Measurements from ENCODE around the gene MINDY2.

MINDY2 gene

DNA sequence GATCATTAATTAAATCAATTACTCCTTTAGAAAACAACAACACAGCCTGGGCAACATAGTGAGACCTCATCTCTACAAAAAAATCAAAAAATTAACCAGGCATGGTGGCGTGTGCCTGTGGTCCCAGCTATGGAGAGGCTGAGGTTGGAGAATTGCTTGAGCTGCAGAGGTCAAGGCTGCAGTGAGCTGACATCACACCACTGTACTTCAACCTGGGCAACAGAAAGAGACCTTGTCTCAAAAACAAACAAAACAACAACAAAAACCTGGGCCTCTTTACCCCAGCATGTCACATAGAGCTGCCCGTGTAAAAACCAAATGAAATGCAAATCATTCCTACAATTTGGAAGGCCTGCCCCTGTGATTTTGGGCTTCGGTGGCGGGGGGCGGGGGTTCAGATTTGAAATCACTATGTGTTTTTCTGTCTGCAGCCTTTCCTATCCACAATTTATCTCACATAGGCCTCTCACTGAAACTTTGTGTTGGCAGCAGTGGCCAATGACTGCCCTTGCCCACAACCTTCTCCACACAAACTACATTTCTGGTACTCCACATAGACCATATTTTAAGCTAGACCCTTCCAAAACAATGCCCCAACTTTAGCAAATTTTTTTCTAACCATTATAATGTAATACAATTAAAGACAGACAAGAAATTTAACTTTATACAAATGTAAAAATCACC is 28.1 kb upstream of the MINDY2 start:
- H3K4me3 ChIP-seq (ENCODE audit: low read depth, low read length), result no peak overlapping the region
- TF ChIP-seq, protein P1, sequence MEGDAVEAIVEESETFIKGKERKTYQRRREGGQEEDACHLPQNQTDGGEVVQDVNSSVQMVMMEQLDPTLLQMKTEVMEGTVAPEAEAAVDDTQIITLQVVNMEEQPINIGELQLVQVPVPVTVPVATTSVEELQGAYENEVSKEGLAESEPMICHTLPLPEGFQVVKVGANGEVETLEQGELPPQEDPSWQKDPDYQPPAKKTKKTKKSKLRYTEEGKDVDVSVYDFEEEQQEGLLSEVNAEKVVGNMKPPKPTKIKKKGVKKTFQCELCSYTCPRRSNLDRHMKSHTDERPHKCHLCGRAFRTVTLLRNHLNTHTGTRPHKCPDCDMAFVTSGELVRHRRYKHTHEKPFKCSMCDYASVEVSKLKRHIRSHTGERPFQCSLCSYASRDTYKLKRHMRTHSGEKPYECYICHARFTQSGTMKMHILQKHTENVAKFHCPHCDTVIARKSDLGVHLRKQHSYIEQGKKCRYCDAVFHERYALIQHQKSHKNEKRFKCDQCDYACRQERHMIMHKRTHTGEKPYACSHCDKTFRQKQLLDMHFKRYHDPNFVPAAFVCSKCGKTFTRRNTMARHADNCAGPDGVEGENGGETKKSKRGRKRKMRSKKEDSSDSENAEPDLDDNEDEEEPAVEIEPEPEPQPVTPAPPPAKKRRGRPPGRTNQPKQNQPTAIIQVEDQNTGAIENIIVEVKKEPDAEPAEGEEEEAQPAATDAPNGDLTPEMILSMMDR (IDR thresholded peaks at IDR 0.05; ENCODE audit: control insufficient read depth, extremely low read depth, insufficient read depth), result no peak
- no peak for DNase-seq (ENCODE audit: low read depth)

DNA sequence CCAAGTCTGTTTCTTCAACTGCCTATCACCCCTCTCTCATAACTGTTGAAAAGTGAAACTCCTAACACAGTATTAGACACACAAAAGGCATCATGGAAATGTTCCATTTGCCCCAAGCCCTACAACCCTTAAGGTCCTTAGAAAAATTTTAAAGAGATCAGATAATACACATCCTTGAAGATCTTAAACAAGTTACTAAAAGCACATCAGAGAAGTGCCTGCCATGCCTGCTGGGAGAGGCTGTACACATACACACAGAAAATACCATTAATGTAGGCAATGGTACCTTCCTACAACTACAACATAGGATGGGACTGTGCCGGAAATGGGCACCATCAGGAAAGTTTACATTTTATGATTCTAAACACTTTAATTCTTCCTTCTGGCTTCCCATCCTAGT is 24.9 kb upstream of the MINDY2 start:
- TF ChIP-seq, protein P1 (IDR thresholded peaks at IDR 0.05; ENCODE audit: control insufficient read depth, extremely low read depth, insufficient read depth), result no peak
- no peak overlapping the region for H3K4me3 ChIP-seq (ENCODE audit: low read depth, low read length)

DNA sequence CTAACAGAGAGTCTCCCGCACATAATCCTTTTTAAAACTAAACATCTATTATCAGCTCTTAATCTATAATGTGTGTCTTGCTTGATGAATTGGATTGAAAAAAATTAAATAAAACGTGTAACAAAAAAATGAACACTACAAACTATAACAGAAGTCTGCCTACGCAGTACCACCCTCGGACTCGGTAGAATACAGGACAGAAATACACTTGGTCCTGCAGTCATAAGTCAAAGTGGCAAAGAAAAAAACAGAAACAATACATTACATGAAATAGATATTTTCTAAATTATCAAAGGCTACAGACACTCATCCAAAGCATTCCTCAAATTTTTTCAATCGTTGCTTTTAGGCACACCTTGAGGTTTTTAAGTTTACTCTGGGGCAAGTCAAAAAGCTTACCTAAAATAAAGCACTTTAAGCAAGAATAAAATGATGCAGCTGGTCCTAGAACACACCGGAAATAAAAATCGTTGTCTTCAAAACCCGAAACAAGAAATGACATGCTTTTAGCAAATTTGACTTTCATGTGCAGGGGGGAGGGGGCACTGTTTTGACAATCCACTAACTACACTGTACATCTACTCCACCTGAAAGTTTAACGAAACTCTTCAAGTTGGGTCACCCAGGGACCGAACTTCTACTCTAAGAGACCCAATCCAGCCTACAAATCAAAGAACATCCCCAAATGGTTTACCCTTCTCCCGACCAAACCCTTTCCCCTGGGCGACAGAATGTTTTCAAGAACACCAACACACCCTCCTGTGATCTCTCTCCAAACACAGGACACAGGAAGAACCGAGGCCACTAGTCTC is 22.9 kb upstream of the MINDY2 start:
- TF ChIP-seq, protein P1 (IDR thresholded peaks at IDR 0.05; ENCODE audit: control insufficient read depth, extremely low read depth, insufficient read depth), result no peak
- no peak for DNase-seq (ENCODE audit: low read depth)
- peak overlapping the region; percentile 87 for H3K4me3 ChIP-seq (ENCODE audit: low read depth, low read length)

More for the DNA sequence above, 24.9 kb upstream of the MINDY2 start:
- DNase-seq (ENCODE audit: low read depth), result no peak

DNA sequence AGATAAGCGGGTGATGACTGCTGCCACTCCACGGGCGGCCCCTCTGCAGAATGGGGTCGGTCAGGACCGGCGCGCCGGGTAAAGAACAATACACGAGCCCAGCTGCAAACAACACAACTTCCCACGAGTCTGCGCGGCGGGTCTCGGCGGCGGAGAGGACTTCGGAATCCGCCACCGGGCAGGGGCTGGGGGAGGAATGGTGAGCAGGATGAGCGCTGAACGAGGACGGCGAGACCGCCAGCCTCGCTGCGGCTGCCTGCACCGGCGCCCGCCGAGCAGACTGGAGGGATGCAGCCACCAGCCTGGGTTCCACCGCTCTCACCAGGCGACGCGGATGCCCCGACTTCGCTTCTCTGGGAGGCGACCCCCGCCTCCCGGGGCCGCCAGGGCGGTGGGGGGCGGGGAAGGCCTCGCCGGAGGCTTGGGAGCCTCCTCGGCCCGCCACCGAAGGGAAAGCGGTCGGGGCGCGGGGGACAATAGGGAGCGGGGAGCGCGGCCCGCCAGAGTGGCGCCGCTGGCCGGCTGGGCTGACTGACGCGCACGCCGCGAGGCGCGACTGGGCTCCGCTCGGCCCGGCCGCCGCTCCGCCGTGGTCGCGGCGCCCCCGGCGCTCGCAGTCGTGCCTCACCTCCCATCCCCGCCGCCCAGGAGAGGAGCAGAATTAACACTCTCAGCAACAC is 22.1 kb upstream of the MINDY2 start:
- TF ChIP-seq, protein P1 (IDR thresholded peaks at IDR 0.05; ENCODE audit: control insufficient read depth, extremely low read depth, insufficient read depth), result no peak
- DNase-seq (ENCODE audit: low read depth), result no peak
- peak overlapping the region; percentile 87 for H3K4me3 ChIP-seq (ENCODE audit: low read depth, low read length)

DNA sequence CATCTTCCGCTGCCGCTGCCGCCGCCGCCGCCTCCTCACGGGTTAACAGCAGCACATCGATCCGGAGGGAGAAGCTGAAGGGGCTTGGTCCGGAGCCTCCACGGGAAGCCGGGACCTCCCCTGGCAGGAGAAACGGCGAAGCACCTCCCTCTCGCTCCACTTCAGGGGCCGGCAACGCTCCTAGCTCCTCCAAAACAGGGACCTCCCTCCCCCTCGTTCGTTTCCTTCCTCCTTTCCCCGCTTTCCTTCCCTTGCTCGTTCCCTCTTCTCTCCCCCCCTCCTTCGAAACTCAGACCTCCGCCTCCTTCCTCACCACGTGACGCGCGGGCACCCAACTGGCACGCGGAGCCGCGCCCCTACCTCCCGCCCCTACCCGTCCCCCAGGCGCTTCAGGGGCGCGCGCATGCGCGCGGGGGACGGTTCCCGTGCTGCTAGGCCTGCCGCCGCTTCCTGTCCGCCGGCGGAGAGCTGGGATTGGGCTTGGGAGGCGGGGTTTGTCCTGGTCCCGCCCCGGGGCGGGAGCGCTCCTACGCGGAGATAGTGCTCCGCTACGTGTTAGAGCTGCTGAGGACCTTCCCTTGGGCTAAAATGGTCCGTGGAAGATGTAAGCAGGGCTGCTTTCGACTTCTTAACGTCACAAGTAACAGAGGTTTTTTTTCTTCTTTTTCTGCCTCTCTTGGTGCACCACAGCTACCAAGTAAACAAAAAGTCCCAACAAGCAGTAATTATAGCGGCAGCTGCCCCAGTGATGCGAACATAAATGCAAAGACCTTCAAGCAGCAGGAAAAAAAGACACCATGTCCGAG is 21.4 kb upstream of the MINDY2 start, which contains the start of gene ADAM10:
Gene ADAM10, minus strand, starts transcription at position 176 of the 806 bp plus-strand sequence. Its CDS starts 173 bp downstream, at position 3.
- TF ChIP-seq, protein P1 (IDR thresholded peaks at IDR 0.05; ENCODE audit: control insufficient read depth, extremely low read depth, insufficient read depth), result no peak
- peak; percentile 88 for DNase-seq (ENCODE audit: low read depth)
- H3K4me3 ChIP-seq (ENCODE audit: low read depth, low read length), result peak within 1 kb of the TSS; percentile 87

DNA sequence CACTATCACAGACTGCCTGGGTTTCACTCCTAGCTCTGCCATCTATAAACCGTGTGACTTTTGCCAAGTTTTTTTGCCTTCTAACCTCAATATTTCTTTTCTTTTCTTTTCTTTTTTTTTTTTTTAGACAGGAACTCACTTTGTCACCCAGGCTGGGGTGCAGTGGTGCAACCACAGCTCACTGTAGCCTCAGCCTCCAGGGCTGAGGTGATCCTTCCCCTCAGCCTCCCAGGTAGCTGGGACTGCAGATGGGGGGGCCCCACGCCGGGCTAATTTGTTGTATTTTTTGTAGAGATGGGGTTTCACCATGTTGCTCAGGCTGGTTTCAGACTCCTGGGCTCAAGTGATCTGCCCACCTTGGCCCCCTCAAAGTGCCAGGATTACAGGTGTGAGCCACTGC is 18.4 kb upstream of the MINDY2 start:
- H3K4me3 ChIP-seq (ENCODE audit: low read depth, low read length), result no peak overlapping the region
- TF ChIP-seq, protein P1 (IDR thresholded peaks at IDR 0.05; ENCODE audit: control insufficient read depth, extremely low read depth, insufficient read depth), result no peak
- DNase-seq (ENCODE audit: low read depth), result no peak

Measured in LNCaP clone FGC (cell line).